AG09309 (cell line): ENCODE results near the gene DDRGK1.

Source experiments
- DNase-seq: peaks from one replicate; pipeline ENCODE4 v3.0.0-alpha.2; 2010; ENCODE audit warnings: low read depth
- H3K4me3 ChIP-seq: 2 replicates; pipeline ENCODE4 v1.5.1; 2011; ENCODE audit warnings: mild to moderate bottlenecking, low read depth, low read length, moderate library complexity; ENCODE audit not compliant: control insufficient read depth
- CTCF ChIP-seq: IDR thresholded peaks from 2 replicates; pipeline ENCODE4 v1.5.1; 2011; ENCODE audit warnings: mild to moderate bottlenecking, low read depth, low read length, inconsistent platforms; ENCODE audit not compliant: insufficient read depth, control insufficient read depth; ENCODE audit errors: missing control alignments

Gene DDRGK1

GRCh38 chr20:3168829-3169590 lies 35.5 kb downstream of the DDRGK1 start:
- TF ChIP-seq CTCF: no peak
- no peak for DNase-seq
- H3K4me3 ChIP-seq: no peak overlapping the region

GRCh38 chr20:3168079-3168828 lies 36.2 kb downstream of the DDRGK1 start:
- TF ChIP-seq CTCF: no peak
- H3K4me3 ChIP-seq: no peak overlapping the region
- no peak for DNase-seq

- no peak overlapping the region for H3K4me3 ChIP-seq
- DNase-seq: no peak
- no peak for TF ChIP-seq CTCF
Measured at GRCh38 chr20:3167738-3168078, 36.8 kb downstream of the DDRGK1 start.

- DNase-seq: no peak
- no peak for TF ChIP-seq CTCF
- no peak overlapping the region for H3K4me3 ChIP-seq
Measured at GRCh38 chr20:3166913-3167342, 37.6 kb downstream of the DDRGK1 start.

GRCh38 chr20:3166338-3166912 lies 38.1 kb downstream of the DDRGK1 start:
- DNase-seq: no peak
- TF ChIP-seq CTCF: no peak
- H3K4me3 ChIP-seq: no peak overlapping the region

- no peak for DNase-seq
- no peak for TF ChIP-seq CTCF
- no peak overlapping the region for H3K4me3 ChIP-seq
Measured at GRCh38 chr20:3165473-3166337, 38.8 kb downstream of the DDRGK1 start.
